Measurements from ENCODE around the gene PIK3C2B. TPM values are rescaled to one million over a fixed set of nuclear protein-coding genes. Genes with fewer than 3 reads are reported as not detected.
"Not testable (repeated sequence)": the region's sequence is repeated elsewhere in the genome, so short reads cannot be mapped to it uniquely, and the experiment has no call there.

PIK3C2B gene
- total RNA-seq, 1 experiment from 2014 or later = 17.4 TPM

DNA sequence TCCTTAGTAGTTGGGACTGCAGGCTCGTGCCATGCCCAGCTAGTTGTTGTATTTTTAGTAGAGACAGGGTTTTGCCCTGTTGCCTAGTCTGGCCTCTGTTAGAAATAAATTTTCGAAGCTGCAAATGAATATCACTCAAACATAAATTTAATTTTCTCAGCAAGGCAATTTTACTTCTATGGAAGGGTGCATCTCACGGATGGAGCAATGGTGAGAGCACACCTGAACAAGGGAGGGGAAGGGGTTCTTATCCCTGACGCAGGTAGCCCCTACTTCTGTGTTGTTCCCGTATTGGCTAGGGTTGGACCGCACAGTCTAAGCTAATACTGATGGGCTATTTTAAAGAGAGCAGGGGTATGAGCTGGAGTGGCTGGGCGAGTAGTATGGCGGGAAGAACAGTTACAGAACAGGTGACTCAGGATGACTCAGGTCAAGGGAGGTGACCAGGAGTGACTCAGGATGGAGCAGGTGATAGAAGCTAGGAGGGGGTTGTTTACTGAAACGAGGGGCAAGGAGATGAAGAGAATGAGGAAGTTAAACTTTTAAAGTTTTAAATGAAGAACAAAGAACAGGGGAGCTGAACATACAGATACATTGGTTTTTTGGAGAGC lies 29.1 kb upstream of the PIK3C2B start (continued):
- TF ChIP-seq REST (IDR thresholded peaks at IDR 0.05; ENCODE audit: low read depth) = no peak

DNA sequence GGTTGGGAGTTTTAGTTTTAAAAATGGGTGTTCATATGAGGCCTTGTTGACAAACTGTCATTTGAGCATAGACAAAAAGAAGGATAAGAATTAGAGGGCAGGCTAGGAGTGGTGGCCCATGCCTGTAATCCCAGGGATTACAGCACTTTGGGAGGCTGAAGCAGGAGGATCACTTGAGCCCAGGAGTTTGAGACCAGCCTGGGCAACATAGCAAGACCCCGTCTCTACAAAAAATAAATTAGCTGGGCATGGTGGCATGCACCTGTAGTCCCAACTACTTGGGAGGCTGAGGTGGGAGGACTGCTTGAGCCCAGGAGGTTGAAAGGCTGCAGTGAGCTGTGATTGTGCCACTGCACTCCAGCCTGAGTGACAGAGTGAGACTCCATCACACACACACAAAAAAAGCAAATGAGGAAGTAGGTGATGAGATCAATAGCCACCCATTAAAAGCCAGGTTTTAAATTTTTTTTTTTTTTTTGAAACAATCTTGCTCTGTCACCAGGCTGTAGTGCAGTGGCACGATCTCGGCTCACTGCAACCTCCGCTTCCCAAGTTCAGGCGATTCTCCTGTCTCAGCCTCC lies 27.4 kb upstream of the PIK3C2B start:
- H3K4me2 ChIP-seq (ENCODE audit: low read length); H3K4me3 ChIP-seq (replicated peaks in 1 of 2; ENCODE audit: low read depth in 1 of 2, low read length in 2 of 2); intact Hi-C loops (cut with micrococcal nuclease); RAD21 ChIA-PET (ENCODE audit: low non-redundant PET in 1 of 2, low total read pairs in 2 of 2, uncharacterized antibody in 2 of 2, unreplicated experiment in 2 of 2); CTCF ChIA-PET; H3K9me3 ChIP-seq (ENCODE audit: control insufficient read depth in 1 of 2, insufficient read depth in 1 of 2, low read depth in 1 of 2, low read length in 2 of 2); H2AFZ ChIP-seq (ENCODE audit: low read depth, low read length, poor library complexity, severe bottlenecking); ATAC-seq; DNase-seq (ENCODE audit: low read depth, low spot score); H4K20me1 ChIP-seq (ENCODE audit: insufficient read depth); H3K9ac ChIP-seq (ENCODE audit: low read length); H3K27me3 ChIP-seq (ENCODE audit: insufficient read depth, low read length); H3K9me2 ChIP-seq (ENCODE audit: insufficient read depth); POLR2A ChIA-PET; H3K27ac ChIP-seq (ENCODE audit: low read depth, low read length); BruUV-seq (replicated peaks): not testable (repeated sequence)
- Histone ChIP-seq H3K79me2 (ENCODE audit: insufficient read depth, low read length) (peaks cover 85% of the 10 kb centered on the region), H3K36me3 (ENCODE audit: control insufficient read depth in 1 of 2, insufficient read depth in 2 of 2, low read length in 2 of 2) (peaks cover 8 to 55% of the 10 kb centered on the region in 2 experiments; a peak in 3 of 4 replicates), H3K4me1 (ENCODE audit: control insufficient read depth in 1 of 2, insufficient read depth in 2 of 2, low read length in 2 of 2) (peaks cover 10 to 28% of the 10 kb centered on the region in 2 experiments; a peak in 3 of 4 replicates)
